SIG-M5 treated with dmso at 0.1 percent for 504 hours (cell line): ENCODE data around the gene ACOXL.

Source experiments
- DNase-seq: peaks from one replicate; lab custom pipeline; 2025; ENCODE audit not compliant: unreplicated experiment; lab: John Stamatoyannopoulos, UW

ACOXL gene

DNA sequence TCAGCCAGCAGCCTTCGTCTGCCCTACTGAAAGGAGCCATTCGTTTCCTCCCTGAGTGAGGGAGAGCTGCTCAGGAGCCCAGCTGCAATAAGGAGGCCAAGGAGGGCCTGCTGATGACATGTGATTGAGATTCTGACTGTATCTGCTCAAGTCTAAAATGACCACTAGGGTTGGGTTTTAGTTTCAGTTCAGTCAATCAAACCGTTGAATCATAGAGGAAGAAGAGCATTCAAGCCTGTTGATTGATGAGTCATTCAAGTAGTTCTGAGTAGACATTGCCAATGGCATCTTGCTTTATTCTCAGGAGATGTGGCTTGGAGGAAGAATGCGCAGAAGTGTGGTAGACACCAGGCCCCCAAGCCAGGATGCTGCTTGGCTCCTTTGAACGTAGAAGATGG lies 368.4 kb downstream of the ACOXL start:
- DNase-seq = peak; percentile 95

DNA sequence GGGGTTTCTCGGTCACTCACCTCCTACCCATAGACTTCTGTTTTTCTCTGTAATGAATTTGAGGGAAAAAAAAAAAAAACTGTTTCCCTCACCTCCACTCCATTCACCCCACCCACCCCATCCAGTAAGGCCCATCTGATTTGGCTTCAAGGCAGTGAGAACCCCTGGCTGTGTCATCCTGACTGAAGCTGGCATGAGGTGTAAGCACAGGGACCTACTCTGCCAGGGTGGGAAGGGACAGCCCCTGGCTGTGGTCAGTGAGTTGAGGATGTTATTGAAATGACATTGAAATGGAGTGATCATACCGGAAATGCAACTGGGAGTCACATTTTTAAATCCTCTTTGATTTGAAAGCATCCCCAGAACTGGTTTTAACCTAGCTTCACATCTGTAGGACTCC lies 369.2 kb downstream of the ACOXL start:
- no peak for DNase-seq

DNA sequence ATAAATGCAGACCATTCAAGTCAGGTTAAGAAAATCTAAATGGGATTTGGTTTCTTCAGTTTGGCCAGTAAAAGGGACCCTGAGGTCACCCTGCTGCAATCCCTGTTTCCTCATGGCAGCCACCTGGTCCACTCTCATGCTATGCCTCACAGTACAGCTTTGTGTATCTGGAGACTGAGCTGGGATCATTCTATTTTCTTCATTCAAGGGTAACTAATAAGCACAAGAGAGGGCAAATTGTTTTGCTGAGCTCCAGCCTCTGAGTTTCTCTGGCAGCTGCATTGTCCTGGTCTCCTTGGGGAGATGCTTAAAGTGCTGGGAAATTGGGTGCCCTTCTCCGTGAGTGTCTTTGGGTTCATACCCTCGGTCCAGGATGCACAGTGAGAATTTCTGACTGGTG lies 369.8 kb downstream of the ACOXL start:
- DNase-seq = no peak

DNA sequence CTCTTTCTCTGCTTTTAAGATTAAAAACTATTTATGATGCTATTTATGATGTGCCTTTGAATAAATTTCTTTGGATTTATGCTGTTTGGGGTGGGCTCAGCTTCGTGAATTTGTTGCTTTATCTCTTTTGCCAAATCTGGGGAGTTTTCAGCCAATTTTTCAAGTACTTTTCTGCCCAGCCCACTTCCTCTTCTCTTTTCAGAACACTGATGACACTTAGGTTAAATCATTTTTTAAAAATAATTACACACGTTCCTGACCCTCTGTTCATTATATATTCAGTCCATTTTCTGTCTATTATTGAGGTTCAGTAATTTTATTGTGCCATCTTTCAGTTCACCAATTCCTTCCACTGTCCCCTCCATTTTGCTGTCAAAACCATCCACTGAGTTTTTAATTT lies 373.6 kb downstream of the ACOXL start:
- DNase-seq = no peak

DNA sequence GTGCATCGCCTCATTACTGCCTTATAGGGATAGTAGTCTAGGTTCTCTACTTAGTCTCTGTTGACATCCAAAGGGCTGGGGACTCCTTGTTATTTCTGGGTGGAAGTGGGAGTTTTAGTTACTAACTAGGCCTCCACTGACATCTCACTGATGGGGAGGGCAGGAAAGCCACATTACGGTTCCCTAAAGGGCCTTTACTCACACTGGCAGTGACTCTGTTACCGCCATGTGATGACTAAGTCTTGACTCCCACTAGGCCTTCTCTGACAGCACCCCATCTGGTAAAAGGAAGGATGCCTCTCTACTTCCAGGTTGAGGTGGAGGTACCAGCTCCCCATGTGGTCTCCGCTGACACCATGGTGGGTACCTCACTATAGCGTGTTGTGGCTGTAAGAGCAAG lies 374.3 kb downstream of the ACOXL start:
- no peak for DNase-seq

DNA sequence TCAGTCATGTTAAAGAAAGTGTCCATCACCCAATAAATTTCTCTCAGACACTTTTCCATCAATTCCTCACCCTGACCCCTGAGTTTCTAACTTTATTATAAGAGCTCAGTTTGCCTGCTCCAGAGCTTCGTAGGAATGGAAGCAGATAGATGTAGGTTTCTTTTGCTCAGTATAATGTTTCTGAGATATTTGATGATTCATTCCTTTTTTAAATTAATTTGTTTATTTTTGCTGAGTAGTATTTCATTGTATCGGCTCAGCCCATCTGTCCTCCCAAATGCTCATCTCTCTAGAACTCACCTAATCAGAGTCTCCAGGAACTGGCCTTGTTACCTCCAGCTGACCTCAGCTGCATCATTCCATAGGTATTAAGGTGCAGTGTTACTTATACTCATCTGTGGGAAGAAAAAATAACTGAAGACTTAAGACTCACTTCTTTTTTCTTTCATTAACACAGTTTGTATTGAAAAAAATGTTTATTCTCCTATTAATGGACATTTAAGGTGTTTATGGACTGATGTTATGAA lies 376.4 kb downstream of the ACOXL start:
- no peak for DNase-seq

DNA sequence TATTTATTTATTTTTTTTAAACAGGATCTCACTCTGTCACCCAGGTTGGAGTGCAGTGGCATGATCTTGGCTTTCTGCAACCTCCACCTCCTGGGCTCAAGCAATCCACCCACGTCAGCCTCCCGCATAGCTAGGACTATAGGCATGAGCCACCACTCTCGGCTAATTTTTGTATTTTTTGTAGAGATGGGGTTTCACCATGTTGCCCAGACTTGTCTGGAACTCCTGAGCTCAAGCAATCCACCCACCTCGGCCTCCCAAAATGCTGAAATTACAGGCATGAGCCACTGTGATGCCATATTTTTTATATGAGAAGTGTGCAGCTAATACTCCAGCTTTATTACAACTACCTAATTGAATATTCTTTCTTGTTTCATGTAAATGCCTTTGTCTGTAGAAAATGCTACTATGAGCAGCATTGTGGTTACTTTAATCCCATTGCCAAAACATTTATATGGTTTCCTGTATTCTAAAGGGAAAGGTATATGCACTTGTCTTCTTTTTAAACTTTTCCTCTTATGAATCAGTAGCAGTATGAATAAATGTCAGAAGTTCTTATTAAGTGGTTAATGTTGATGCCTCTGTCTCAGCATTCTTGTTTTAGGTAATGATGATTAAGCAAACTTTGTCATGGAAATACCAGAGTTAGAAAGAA lies 378.9 kb downstream of the ACOXL start:
- DNase-seq = no peak

DNA sequence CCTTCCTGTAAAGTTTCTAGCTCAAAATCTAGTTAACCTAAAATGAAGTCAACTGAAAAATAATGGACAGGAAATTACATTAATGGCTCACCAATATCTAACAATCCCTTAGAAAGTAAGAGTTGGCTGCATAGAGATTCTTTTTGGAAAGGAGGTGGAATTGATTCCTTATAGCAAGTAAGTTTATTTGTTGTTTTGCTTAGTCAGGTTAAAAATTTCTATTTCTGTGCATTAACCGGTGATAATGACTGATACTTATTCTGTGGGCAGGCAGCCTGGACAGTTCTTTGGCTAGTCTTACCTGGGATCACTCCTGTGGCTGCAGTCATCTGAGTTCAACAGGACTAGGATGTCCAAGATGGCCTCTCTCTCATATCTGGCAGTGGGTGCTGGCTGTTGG lies 381.5 kb downstream of the ACOXL start:
- DNase-seq = no peak

DNA sequence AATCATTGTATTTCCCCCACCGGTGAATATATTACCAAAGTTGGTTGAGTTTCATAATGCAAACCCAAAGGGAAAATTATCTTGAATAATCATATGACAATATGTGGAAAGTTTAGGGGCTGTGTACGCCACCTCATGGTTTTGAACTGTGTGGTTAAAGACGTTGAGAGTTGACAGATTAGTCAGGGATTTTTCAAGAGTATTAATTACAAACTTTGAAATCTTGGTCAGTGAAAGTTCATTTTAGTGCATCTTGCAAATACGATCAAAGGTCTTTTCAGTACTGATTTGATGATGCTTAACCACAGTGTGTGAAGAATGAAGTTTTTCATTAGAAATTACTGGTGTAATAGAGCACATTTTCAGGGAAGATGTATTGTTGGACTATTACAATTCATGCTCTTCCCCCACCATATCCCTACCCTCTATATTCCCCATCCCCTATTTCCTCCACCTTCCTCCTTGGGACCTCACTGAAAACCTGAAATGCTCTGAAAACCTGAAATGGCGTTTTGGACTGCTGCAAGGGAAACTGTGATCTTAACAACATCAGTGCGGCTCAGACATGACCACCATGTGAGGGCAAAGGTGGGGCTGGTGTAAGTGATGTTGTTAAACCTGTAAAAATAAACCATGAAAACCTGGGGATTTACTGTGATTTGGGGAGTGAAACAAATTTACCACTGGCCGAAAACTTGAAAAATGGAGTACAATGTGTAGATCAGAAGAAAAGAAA lies 383.8 kb downstream of the ACOXL start:
- DNase-seq = no peak

DNA sequence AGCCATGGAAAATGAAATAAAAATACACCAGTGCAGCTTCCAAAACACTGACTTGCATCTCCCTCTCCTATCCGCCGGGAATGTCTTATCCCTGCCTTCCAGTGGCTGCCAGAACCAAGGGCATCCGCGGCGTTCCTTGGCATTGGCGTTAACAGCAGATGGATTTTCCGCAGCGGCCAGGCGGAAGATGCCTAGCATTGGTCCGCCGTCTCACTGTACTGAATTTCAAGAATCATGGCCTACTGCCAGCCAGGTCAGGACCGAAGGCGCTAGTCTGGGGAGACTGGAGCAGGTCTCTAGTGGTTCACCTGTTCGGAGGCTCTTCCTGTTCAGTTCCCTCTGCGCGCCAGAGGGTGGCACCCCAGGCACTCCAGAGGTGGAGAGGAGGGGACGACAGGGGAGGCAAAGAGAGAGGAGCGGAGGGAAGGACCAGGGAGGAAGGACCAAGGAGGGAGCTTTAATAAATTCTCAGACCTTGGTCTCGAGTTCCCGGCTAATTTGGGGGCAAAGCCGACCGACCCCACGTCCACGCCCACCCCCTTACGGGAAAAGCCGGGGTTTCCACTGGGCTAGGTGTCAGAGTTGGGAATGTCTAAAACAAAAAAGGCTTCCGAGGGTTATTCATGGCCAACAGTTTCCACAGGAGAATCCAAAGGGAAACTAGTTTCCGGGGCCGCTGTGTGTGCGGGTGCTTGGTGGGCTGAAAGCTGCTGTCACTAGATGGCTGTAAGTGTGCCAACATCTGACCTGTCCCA lies 384.6 kb downstream of the ACOXL start:
- peak; percentile 88 for DNase-seq

DNA sequence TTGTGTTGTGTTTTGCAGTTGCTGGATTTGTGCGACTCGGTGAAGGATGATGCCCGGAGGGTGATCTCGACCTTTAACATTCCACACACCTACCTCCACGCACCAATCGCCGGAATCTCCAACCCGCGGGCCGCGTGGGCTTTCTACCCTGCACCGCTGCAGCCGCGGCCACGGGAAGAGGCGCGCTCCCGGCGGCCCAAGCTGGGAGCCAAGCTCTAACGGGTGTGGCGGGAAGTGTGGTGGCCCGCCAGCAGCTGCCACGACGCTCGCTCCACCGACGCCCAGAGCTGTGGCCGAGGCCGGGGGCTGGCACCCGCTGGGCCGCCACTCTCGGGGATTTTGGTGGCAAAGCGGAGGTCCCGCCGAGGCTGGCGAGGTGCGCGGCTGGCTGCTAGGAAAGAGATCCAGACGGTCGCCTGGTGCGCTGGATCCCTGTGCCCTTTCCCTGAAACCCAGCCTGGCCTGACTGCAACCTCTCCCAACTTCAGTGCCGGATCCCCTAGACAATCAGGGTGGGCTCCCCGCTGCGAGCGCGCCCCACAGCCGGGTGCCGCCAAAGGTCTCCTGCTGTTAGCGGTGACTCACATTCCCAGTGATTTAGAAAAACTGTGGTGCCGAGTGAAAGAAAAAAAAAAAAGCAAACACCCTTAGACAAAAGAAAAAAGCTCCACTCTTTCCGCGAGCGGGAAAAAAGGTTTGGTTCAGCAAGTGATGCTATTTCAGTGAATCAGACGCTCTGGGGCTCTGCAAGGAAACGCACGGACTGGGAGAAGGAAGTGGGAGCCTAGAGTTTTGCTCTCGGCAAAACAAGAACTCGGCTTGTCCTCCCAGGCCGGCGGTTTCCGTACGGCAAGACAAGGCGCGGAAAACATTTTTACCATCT lies 385.5 kb downstream of the ACOXL start:
- peak; percentile 71 for DNase-seq

DNA sequence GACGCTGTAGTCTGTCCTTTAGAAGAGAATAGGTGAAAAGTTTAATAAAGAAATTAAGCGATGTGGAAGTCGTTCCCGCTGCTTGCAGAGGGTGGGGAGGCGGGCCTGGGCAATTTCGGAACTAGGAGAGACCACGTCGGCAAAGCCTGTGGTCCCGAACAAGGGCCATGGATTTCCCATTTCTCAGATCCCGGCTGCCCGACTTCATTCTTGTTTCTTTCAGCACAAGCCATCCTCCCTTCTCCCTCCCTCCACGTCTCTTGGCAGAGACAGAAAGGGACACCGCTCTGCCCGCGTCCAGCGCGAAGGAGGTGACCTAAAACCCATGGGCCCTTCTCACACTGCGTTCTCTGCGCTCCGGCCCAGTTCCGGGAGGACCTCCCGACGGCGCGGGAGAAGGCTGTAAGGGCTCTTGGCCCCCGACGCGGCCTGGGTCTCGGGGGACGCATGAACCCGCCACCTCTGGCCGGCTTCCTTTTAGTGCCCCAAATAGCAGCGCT lies 386.2 kb downstream of the ACOXL start:
- DNase-seq = no peak

DNA sequence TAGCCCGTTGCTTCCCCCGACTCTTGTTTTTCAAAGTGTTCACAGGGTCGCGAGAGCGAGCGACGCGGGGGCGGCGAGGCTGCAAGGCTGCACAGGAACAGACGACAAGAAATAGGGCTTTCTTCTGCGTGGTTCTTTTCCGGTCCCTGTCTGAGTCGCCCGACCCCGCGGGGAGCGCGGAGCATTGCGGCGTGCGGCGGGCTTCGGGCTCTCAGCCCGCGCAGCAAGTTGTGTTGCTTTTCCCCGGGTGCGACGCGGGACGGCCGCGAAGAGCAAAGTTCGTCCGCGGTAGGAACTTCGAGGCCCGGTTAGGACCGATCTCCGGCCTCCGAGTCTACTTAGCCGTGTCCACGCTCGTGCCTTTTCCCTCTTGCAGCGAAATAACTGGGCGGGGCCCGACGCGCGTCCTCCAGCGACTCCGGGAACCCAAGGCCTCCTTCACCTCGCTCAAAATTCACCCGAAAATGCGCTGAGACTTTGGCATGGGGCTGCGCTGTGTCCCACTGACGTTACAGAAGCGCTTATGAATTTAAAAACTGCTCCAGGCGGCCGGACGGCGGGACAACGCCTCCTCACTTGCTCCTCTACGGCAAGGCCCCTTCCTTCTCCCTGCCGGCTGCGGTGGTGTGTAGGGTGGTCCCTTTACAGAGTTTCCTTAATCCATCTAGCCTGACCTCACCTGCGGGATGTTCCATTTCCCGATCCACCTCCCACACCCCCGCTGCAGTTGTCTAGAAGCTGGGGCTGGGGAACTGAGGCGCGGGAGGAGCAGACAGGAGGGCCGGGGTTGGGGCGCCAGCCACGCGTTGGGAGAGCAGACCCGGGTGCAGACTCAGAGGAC lies 386.8 kb downstream of the ACOXL start:
- no peak for DNase-seq

DNA sequence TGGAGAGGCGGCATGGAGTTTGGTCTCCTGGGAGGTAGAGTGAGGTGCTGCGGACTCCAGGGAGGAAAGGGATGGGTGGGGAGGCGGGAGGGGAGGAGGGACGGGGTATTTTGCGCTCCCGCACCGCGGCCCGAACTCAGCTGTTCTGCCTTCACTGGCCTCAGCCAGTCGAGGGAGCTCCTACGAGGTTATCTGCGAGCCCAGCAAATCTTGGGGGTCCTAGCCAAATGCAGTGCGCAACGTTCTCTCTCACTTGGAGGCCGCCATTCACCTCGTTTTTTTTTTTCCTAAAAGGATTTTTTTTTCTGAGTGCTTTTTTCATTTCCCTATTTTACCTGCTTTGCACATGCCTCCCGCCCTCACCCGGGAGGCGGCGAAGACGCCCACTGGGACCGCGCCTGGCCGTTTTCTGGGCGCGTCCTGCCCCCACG lies 387.5 kb downstream of the ACOXL start:
- DNase-seq = peak; percentile 73

DNA sequence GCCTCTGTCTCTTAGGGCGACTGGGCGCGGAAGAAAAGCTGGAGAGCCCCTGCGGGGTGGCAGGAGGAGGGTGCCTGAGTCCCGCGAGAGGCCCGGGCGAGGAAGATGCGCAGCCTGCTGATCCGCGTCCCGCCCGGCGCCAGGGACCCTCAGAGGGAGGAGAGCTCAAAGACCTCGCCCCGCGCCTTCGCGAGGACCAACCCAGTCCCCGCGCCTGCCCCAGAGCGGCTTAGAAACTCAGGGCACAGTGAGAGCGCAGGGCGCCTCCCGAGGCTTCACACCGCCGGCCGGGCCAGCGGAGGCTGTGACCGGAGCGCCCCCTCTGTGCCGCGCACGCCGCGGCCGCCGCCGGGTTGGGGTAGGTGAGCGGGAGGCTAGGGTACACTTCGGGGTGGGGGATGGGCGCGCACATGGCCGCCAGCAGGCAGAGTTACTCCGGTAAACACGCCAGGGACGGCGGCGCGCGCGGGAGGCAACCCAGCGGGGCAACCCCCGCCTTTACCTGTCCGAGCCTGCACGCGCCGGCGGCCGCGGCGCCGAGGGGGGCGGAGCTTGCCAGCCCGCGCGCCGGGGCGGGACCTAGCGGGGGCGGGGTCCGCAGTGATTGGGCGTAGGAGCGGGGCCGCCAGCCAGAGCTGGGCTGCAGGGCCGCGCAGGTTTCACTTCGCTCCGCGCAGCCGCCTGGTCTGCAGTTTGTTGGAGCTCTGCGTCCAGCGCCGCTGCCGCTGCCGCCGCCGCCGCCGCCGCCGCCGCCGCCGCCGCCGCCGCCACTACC lies 388.1 kb downstream of the ACOXL start, which contains the start of gene BCL2L11:
BCL2L11 (plus strand) TSS at position 662 of the 775 bp plus-strand sequence. CDS start 2,832 bp downstream, outside the sequence.
- DNase-seq = peak; percentile 92

DNA sequence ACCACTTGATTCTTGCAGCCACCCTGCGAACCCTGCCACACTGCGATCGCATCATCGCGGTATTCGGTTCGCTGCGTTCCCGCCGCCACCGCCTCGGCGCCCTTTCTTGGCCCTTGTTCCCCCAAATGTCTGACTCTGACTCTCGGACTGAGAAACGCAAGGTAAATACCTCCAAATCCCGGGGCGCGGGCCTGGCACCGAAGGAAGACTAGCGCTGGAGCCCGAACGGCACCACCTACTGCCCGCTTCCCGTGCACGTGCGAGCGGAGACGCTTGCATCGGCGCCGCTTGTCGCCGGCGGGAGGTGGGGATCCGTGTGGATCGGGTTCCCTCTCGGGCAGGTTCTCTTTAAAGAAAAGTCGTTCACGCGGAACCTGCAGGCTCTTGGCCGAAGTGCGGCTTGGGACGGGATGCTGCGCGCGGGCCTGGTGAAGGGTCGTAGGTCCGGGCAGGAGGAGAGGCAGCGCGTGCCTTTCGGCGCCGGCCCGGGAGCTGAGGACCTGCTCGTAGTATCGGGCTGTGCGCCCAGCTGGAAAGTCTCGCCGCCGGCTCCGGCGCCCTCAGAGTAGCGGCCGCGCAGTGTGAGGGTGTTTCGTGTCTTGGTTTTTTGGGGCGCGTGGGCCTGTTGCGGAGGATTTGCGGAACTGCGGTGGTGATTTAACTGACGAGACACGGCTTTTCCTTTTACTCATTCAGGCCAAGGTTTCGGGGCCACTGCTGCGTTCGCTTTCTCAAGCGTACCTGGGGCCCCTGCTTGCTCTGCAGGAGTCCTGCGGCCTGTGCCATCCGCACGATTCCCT lies 388.9 kb downstream of the ACOXL start:
- peak; percentile 62 for DNase-seq

DNA sequence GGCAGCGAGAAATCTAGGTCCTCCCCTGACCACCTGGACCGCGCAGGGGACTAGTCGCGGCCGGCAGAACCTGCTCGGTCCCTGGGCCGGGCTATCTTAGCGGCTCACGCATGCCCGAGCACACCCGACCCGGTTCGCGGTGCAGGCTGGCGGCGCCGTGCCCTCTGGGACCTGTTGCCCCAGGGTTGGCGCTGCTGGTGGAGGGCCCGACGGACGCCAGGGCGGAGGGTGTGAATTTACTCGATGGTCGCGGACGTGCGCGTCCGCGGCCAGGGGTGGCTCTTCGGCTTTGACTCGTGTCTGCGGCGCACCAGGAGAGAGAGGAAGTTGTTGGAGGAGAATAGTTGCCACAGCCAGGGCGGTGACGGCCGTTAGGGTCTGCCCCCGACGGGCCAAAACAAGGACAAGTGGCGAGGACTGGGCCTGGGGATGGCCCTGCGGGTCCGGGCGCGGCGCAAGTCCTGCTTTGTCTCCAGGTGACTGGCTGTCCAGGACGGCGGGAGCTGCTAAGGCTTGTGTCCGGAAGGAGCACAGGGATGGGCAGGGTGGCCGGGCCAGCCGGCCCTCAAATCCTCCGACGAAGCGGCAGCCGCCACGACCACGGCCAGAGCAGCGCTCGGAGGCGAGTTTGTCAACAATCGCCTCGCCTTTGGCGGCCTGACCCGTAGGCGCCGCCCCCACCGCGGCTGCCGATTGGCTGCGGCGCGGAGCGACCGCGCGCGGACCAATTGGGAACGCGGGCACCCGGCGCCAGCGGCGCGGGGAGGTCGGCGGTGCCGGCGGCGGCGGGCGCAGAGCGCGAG lies 389.7 kb downstream of the ACOXL start:
- DNase-seq = peak; percentile 74
